ENCODE data around the gene TRMT11. TPM values are rescaled to one million over a fixed set of nuclear protein-coding genes. Genes with fewer than 3 reads are reported as not detected.

TRMT11 gene
- total RNA-seq, 1 experiment from 2014 or later, result 22.2 TPM

- in situ Hi-C loops (cut with HindIII; ENCODE audit: low sequenced_read_pairs), result no loop called here
These were observed 78.5 kb downstream of the TRMT11 start for GRCh38 chr6:126064748-126065401.

GRCh38 chr6:126066053-126067048, 80.0 kb downstream of the TRMT11 start:
- no peak for DNase-seq (ENCODE audit: low spot score)
- in situ Hi-C loops (cut with HindIII; ENCODE audit: low sequenced_read_pairs), result no loop called here

More at GRCh38 chr6:126064748-126065401, 78.5 kb downstream of the TRMT11 start:
- no peak for DNase-seq (ENCODE audit: low spot score)

GRCh38 chr6:126067073-126067472, 80.7 kb downstream of the TRMT11 start:
- in situ Hi-C loops (cut with HindIII; ENCODE audit: low sequenced_read_pairs), result no loop called here
- DNase-seq (ENCODE audit: low spot score), result no peak

- peak; percentile 25 for DNase-seq (ENCODE audit: low spot score)
- in situ Hi-C loops (cut with HindIII; ENCODE audit: low sequenced_read_pairs), result no loop called here
These were observed 83.1 kb downstream of the TRMT11 start for GRCh38 chr6:126069449-126069848.

- DNase-seq (ENCODE audit: low spot score), result no peak
- in situ Hi-C loops (cut with HindIII; ENCODE audit: low sequenced_read_pairs), result no loop called here
These were observed 84.8 kb downstream of the TRMT11 start for GRCh38 chr6:126071000-126071647.

GRCh38 chr6:126072172-126072571, 85.8 kb downstream of the TRMT11 start:
- DNase-seq (ENCODE audit: low spot score), result no peak
- in situ Hi-C loops (cut with HindIII; ENCODE audit: low sequenced_read_pairs), result no loop called here

- in situ Hi-C loops (cut with HindIII; ENCODE audit: low sequenced_read_pairs), result no loop called here
- no peak for DNase-seq (ENCODE audit: low spot score)
These were observed 86.5 kb downstream of the TRMT11 start for GRCh38 chr6:126072834-126073233.

GRCh38 chr6:126075335-126076071, 89.2 kb downstream of the TRMT11 start:
- in situ Hi-C loops (cut with HindIII; ENCODE audit: low sequenced_read_pairs), result no loop called here
- DNase-seq (ENCODE audit: low spot score), result no peak

GRCh38 chr6:126076992-126077664, 90.8 kb downstream of the TRMT11 start:
- in situ Hi-C loops (cut with HindIII; ENCODE audit: low sequenced_read_pairs), result no loop called here
- no peak for DNase-seq (ENCODE audit: low spot score)

GRCh38 chr6:126077810-126078776, 91.8 kb downstream of the TRMT11 start:
- no peak for DNase-seq (ENCODE audit: low spot score)
- in situ Hi-C loops (cut with HindIII; ENCODE audit: low sequenced_read_pairs), result no loop called here

- no peak for DNase-seq (ENCODE audit: low spot score)
- in situ Hi-C loops (cut with HindIII; ENCODE audit: low sequenced_read_pairs), result no loop called here
These were observed 97.5 kb downstream of the TRMT11 start for GRCh38 chr6:126083875-126084274.

- no peak for DNase-seq (ENCODE audit: low spot score)
- in situ Hi-C loops (cut with HindIII; ENCODE audit: low sequenced_read_pairs), result no loop called here
These were observed 100.2 kb downstream of the TRMT11 start for GRCh38 chr6:126086560-126086959.

Other genes with a start within 250 kb of the TRMT11 start
- not detected in 2 replicates for gene HEY2, start 236.9 kb upstream of the TRMT11 start, total RNA-seq (2014; rRNA removed; shearing (Covaris generic))
- 1.9 and 6.3 TPM in 2 replicates for gene NCOA7, start 195.6 kb upstream of the TRMT11 start, total RNA-seq (2014; rRNA removed; shearing (Covaris generic))
- 9.0 and 9.8 TPM in 2 replicates for gene HINT3, start 29.8 kb upstream of the TRMT11 start, total RNA-seq (2014; rRNA removed; shearing (Covaris generic))

All from G401 (cell line).